ENCODE measurements around the gene IZUMO1. TPM values are rescaled to one million over a fixed set of nuclear protein-coding genes. Genes with fewer than 3 reads are reported as not detected.
A peak's percentile ranks its signal among the peaks of the same experiment; 100 is the strongest.

Gene IZUMO1
- polyA plus RNA-seq, 1 donor (not counting 4 experiments of a cell fraction or from before 2014, with no cell fraction given): 0.63 TPM

DNA sequence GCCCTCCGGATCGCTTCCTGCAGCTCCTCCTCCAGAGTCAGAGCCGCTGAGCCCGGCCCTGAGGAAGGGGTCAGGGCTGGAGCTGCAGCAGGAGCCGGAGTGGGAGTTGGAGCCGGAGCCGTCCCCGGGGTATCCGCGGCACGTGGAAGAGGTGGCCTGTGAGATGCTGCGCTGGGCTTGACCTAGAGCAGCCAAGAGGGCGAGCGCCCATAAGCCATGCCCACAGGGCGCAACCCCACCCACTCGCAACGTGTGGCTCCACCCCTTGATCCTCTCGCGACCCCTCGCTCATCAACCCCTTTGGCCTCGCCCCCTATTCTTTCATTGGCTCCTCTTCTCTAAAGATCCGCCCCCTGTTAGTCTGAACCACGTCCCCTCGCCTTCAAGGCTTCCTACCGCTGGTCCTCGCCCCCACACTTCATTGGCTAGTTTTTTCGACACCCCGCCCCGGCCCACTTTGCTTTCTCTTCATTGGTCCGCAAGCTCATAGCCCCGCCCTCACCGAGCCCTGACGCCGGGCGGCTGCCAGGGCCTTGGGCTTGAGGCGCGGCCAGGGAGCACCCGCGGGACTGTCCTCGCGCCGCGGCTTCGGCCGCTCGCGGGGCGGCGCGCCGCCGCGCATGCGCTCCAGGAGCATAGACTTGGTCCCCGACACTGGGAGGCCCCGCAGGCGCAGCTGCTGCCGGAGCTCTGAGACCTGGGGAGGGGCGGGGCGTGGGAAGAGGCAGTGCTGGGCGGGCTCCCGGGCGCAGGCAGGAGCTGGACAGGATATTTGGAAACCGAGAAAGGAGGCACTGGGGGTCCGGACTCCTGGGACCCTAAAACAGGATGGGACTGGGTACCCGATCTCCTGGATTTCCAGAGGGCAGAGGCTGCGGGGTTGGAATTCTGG lies 32.6 kb downstream of the IZUMO1 start:
- TF ChIP-seq, protein P1, sequence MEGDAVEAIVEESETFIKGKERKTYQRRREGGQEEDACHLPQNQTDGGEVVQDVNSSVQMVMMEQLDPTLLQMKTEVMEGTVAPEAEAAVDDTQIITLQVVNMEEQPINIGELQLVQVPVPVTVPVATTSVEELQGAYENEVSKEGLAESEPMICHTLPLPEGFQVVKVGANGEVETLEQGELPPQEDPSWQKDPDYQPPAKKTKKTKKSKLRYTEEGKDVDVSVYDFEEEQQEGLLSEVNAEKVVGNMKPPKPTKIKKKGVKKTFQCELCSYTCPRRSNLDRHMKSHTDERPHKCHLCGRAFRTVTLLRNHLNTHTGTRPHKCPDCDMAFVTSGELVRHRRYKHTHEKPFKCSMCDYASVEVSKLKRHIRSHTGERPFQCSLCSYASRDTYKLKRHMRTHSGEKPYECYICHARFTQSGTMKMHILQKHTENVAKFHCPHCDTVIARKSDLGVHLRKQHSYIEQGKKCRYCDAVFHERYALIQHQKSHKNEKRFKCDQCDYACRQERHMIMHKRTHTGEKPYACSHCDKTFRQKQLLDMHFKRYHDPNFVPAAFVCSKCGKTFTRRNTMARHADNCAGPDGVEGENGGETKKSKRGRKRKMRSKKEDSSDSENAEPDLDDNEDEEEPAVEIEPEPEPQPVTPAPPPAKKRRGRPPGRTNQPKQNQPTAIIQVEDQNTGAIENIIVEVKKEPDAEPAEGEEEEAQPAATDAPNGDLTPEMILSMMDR (optimal IDR thresholded peaks at IDR 0.05 in 1 of 3, IDR thresholded peaks at IDR 0.05 in 1 of 3, conservative IDR thresholded peaks at IDR 0.05 in 1 of 3; ENCODE audit: extremely low read depth in 1 of 3, insufficient read depth in 2 of 3, low read length in 3 of 3): peak in 1 of 3 experiments; percentile 10
- TF ChIP-seq EZH2 (IDR thresholded peaks at IDR 0.05; ENCODE audit: low read length): no peak
- no peaks in the 10 kb centered on the region for H3K36me3 ChIP-seq (ENCODE audit: control insufficient read depth in 2 of 2, extremely low read depth in 1 of 2, insufficient read depth in 2 of 2, low read length in 2 of 2)
- no peaks in the 10 kb centered on the region for H4K20me1 ChIP-seq (ENCODE audit: control insufficient read depth, extremely low read depth, insufficient read depth, low read length)
- H3K27ac ChIP-seq (ENCODE audit: control insufficient read depth, insufficient read depth, low read length): peak overlapping the region; percentile 71
- peak; percentile 96 for DNase-seq (ENCODE audit: low read depth, low spot score)
- H3K9me1 ChIP-seq (ENCODE audit: control insufficient read depth, extremely low read depth, insufficient read depth, low read length): no peaks in the 10 kb centered on the region
- peak overlapping the region; percentile 71 to 94 (median 81) for H3K4me3 ChIP-seq (ENCODE audit: control insufficient read depth in 2 of 3, extremely low read depth in 1 of 3, insufficient read depth in 2 of 3, low read depth in 1 of 3, low read length in 3 of 3)
- H3K4me2 ChIP-seq (ENCODE audit: control insufficient read depth, extremely low read depth, insufficient read depth, low read depth, low read length): peak overlapping the region; percentile 96
- H3K79me2 ChIP-seq (ENCODE audit: control insufficient read depth, insufficient read depth, low read length): peaks cover 4% of the 10 kb centered on the region
- H3K9ac ChIP-seq (ENCODE audit: control insufficient read depth, extremely low read depth, insufficient read depth, low read length): peak overlapping the region; percentile 80
- peak overlapping the region; percentile 96 for H2AFZ ChIP-seq (ENCODE audit: control insufficient read depth, low read length)
- H3K27me3 ChIP-seq (ENCODE audit: control insufficient read depth, extremely low read depth, insufficient read depth, low read length): no peaks in the 10 kb centered on the region
- peak; percentile 75 for FAIRE-seq
- no peaks in the 10 kb centered on the region for H3K9me3 ChIP-seq (ENCODE audit: control insufficient read depth, low read depth, low read length)
- dilution Hi-C loops (cut with MboI; ENCODE audit: extremely low pct_ligation_motif_present, low sequenced_read_pairs): no loop called here
- peaks cover 30% of the 10 kb centered on the region for H3K4me1 ChIP-seq (ENCODE audit: control insufficient read depth, extremely low read depth, insufficient read depth, low read length)

DNA sequence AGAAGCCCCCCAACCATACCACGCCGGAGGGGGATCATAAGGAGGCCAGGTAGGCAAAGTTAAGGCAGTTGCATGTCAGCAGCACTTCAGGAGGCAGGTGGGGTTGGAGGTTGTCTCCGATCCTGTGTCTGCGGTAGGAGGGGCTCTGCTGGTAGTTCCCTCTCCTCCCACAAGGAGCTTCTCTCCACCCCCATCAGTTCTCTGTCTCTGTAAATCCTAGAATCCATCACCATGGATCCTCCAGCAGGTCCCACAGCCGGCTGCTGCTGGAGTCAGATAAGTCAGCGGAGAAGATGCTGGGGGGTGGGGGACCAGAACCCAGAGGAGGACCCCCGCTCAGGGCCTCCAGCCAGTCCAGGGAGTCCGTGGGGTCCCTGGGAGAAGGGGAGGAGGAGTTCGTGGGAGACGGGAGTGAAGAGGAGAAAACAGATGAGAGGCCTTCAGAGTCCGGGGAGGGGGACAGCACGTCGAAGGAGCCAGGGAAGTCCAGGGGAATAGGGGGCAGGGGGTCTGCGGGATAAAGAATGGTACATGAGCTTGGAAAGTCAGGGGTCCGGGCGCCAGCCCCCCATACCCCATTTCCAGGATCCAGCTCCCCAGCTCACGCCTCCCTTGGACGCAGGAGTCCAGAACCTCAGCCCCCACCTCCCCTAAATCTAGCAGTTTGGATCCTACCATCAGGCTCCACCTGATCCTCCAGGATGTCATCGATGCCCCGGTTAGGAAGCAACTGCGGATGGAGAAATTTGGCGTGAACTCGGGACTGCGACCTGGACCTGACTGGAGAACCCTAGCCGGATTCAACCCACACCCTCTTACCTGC lies 33.5 kb downstream of the IZUMO1 start:
- Histone ChIP-seq H3K9me3 (ENCODE audit: control insufficient read depth, low read depth, low read length) (no peaks in the 10 kb centered on the region), H4K20me1 (ENCODE audit: control insufficient read depth, extremely low read depth, insufficient read depth, low read length) (no peaks in the 10 kb centered on the region), H3K79me2 (ENCODE audit: control insufficient read depth, insufficient read depth, low read length) (peaks cover 4% of the 10 kb centered on the region), H3K4me3 (ENCODE audit: control insufficient read depth in 2 of 3, extremely low read depth in 1 of 3, insufficient read depth in 2 of 3, low read depth in 1 of 3, low read length in 3 of 3) (peak overlapping the region; percentile 71 to 94 (median 81)), H3K9me1 (ENCODE audit: control insufficient read depth, extremely low read depth, insufficient read depth, low read length) (no peaks in the 10 kb centered on the region), H3K9ac (ENCODE audit: control insufficient read depth, extremely low read depth, insufficient read depth, low read length) (peak overlapping the region; percentile 73), H3K4me1 (ENCODE audit: control insufficient read depth, extremely low read depth, insufficient read depth, low read length) (peaks cover 30% of the 10 kb centered on the region), H3K4me2 (ENCODE audit: control insufficient read depth, extremely low read depth, insufficient read depth, low read depth, low read length) (peak overlapping the region; percentile 89), H2AFZ (ENCODE audit: control insufficient read depth, low read length) (peak overlapping the region; percentile 96), H3K36me3 (ENCODE audit: control insufficient read depth in 2 of 2, extremely low read depth in 1 of 2, insufficient read depth in 2 of 2, low read length in 2 of 2) (no peaks in the 10 kb centered on the region), H3K27ac (ENCODE audit: control insufficient read depth, insufficient read depth, low read length) (peak overlapping the region; percentile 49), H3K27me3 (ENCODE audit: control insufficient read depth, extremely low read depth, insufficient read depth, low read length) (no peaks in the 10 kb centered on the region)
- DNase-seq (ENCODE audit: low read depth, low spot score) (no peak), FAIRE-seq (no peak)
- no peak for TF ChIP-seq EZH2 (IDR thresholded peaks at IDR 0.05; ENCODE audit: low read length)
- TF ChIP-seq, protein P1 (optimal IDR thresholded peaks at IDR 0.05 in 1 of 3, IDR thresholded peaks at IDR 0.05 in 1 of 3, conservative IDR thresholded peaks at IDR 0.05 in 1 of 3; ENCODE audit: extremely low read depth in 1 of 3, insufficient read depth in 2 of 3, low read length in 3 of 3): peak in 2 of 3 experiments; percentile 29 to 32
- dilution Hi-C loops (cut with MboI; ENCODE audit: extremely low pct_ligation_motif_present, low sequenced_read_pairs): no loop called here
